OCI-LY3 (cell line): ENCODE data around the gene IFIT1.

Source experiments
- EZH2phosphoT487 ChIP-seq: fragments of 200-600 bp; shearing (Covaris generic); IDR thresholded peaks from 2 replicates; pipeline ENCODE4 v1.6.1; 2018; ENCODE audit warnings: antibody characterized with exemption, mixed run types, low read depth
- TF ChIP-seq, protein P1 (sequence below): fragments of 200-600, 300-600 bp; sonication (generic); IDR thresholded peaks from 2 replicates; pipeline ENCODE4 v1.5.1; 2014; ENCODE audit warnings: antibody characterized with exemption, low read length, low read depth

GRCh38 chr10:89379103-89379502, 13.3 kb upstream of the IFIT1 start:
- TF ChIP-seq, protein P1, sequence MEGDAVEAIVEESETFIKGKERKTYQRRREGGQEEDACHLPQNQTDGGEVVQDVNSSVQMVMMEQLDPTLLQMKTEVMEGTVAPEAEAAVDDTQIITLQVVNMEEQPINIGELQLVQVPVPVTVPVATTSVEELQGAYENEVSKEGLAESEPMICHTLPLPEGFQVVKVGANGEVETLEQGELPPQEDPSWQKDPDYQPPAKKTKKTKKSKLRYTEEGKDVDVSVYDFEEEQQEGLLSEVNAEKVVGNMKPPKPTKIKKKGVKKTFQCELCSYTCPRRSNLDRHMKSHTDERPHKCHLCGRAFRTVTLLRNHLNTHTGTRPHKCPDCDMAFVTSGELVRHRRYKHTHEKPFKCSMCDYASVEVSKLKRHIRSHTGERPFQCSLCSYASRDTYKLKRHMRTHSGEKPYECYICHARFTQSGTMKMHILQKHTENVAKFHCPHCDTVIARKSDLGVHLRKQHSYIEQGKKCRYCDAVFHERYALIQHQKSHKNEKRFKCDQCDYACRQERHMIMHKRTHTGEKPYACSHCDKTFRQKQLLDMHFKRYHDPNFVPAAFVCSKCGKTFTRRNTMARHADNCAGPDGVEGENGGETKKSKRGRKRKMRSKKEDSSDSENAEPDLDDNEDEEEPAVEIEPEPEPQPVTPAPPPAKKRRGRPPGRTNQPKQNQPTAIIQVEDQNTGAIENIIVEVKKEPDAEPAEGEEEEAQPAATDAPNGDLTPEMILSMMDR, result no peak
- no peak for TF ChIP-seq EZH2phosphoT487
